Heart left ventricle (tissue), 13 donors: ENCODE measurements around the gene FAT1.

Source experiments
- CTCF ChIP-seq, 12 donors: fragments of 200-600 bp; sonication (generic) in 4 of 12; IDR thresholded peaks; one replicate each; pipeline versions ENCODE4 v1.5.0 to v1.8.0; 2018 to 2022; ENCODE audit warnings: antibody characterized with exemption in 12 of 12, mild to moderate bottlenecking in 5 of 12
- POLR2A ChIP-seq, 2 donors: fragments of 450-650 bp; IDR thresholded peaks; one replicate each; pipeline ENCODE4 v1.6.1; 2017; ENCODE audit warnings: antibody characterized with exemption in 2 of 2, mild to moderate bottlenecking in 2 of 2, moderate library complexity in 2 of 2
- donor health status: ischemic (EF 13 %, LVEDD 7.1; RV severe dilation, severe dysfunction).
- donor health status: DM: no; HTN: yes; CAD: no.
- donor health status: DM: no; HTN: no; CAD: no.
- donor health status: ischemic (EF 25% LVEDD 6.9; RV normal size, moderate dysfunction).
- donor health status: ischemic (EF 25% LVEDD 5.7; RV mildly dilated, moderate dysfunction).
- donor health status: ischemic (EF 35%, LVEDD 5.7; RV mildly dilated, moderate dysfunction).
- donor health status: nonischemic (EF 11% LVEDD 7.7; RV severe dilation, severe dysfunction).
- donor health status: DM: yes; HTN: yes; CAD: no.
- donor health status: PGD.
- donor health status: ischemic (EF 29% LVEDD 5.4; RV normal size, mild dysfunction).
- donor health status: nonischemic (EF 23%, LVEDD 6.1; RV moderate dilation, normal function).

- TF ChIP-seq CTCF (IDR thresholded peaks at IDR 0.05) = no peak
- no peak for TF ChIP-seq POLR2A (IDR thresholded peaks at IDR 0.05)
These were observed 127.3 kb downstream of the FAT1 start for GRCh38 chr4:186596346-186596745.
